HCT116 (cell line): ENCODE results near the gene CNPY1. TPM values are rescaled to one million over a fixed set of nuclear protein-coding genes. Genes with fewer than 3 reads are reported as not detected.

Experiments used
- ATAC-seq: fragments of 200-7000 bp; cut with Tn5 transposase; 2 replicates; pipeline ENCODE4 v1.9.1; 2020; ENCODE audit warnings: mild to moderate bottlenecking, moderate library complexity
- BruUV-seq: library from RNA; stranded (reverse); fragments of 400-500 nt; replicated peaks from 2 replicates; lab custom pipeline; 2021; lab: Mats Ljungman, UMichigan
- CTCF ChIA-PET: fragments of 300-600 bp; sonication (Branson Sonifier 250); formaldehyde crosslinking; loops from one replicate; lab custom pipeline; 2021; ENCODE audit warnings: antibody characterized with exemption; lab: Charles Lee
- POLR2A ChIA-PET: fragments of 300-600, 350-600 bp; sonication (Branson Sonifier 250); formaldehyde crosslinking; loops from one replicate; lab custom pipeline; 2021; ENCODE audit warnings: antibody characterized with exemption; lab: Charles Lee
- RAD21 ChIA-PET, 2 experiments: fragments of 300-600 bp; sonication (Branson Sonifier 250); formaldehyde crosslinking; loops; one replicate each; lab custom pipeline; 2023; ENCODE audit warnings: low total read pairs in 2 of 2; ENCODE audit not compliant: uncharacterized antibody in 2 of 2, unreplicated experiment in 2 of 2, low non-redundant PET in 1 of 2; lab: Charles Lee
- DNase-seq: peaks from one replicate; pipeline ENCODE4 v3.0.0-alpha.2; 2010; ENCODE audit warnings: low read depth, low spot score
- H2AFZ ChIP-seq: fragments of 200-600 bp; shearing (Covaris generic), sonication (generic); 2 replicates; pipeline ENCODE4 v1.6.1; 2017; ENCODE audit warnings: low read depth, mixed run types, mixed read lengths, antibody characterized with exemption, low read length; ENCODE audit not compliant: poor library complexity, severe bottlenecking
- H3K27ac ChIP-seq: 2 replicates; pipeline ENCODE4 v1.5.1; 2012; ENCODE audit warnings: low read depth, low read length
- H3K27me3 ChIP-seq: fragments of 200-600 bp; sonication (generic); 2 replicates; pipeline ENCODE4 v1.6.1; 2016; ENCODE audit warnings: mixed run types, low read length, mixed read lengths; ENCODE audit not compliant: insufficient read depth
- H3K36me3 ChIP-seq, 2 experiments: fragments of 200-500 bp in 1 of 2; fragments of 200-600 bp in 1 of 2; sonication (Bioruptor generic) in 1 of 2; sonication (generic) in 1 of 2; 2 replicates each; pipeline versions ENCODE4 v1.5.1 to v1.6.1; 2014 to 2016; ENCODE audit warnings: low read length in 2 of 2, inconsistent platforms in 1 of 2, mixed read lengths in 1 of 2, mixed run types in 1 of 2; ENCODE audit not compliant: insufficient read depth in 2 of 2, control insufficient read depth in 1 of 2
- H3K4me1 ChIP-seq, 2 experiments: fragments of 200-600 bp in 1 of 2; sonication (generic) in 1 of 2; 2 replicates each; pipeline versions ENCODE4 v1.5.1 to v1.6.1; 2012 to 2017; ENCODE audit warnings: low read length in 2 of 2, inconsistent platforms in 1 of 2, mild to moderate bottlenecking in 1 of 2, mixed read lengths in 1 of 2, mixed run types in 1 of 2, moderate library complexity in 1 of 2; ENCODE audit not compliant: insufficient read depth in 2 of 2, control insufficient read depth in 1 of 2
- H3K4me2 ChIP-seq: fragments of 200-600 bp; sonication (generic); 2 replicates; pipeline ENCODE4 v1.6.1; 2017; ENCODE audit warnings: mixed run types, low read length, mixed read lengths
- H3K4me3 ChIP-seq, 2 experiments: fragments of 200-600 bp in 1 of 2; sonication (generic) in 1 of 2; replicated peaks in 1 of 2; 2 replicates each; pipeline ENCODE4 v1.5.1; 2011 to 2016; ENCODE audit warnings: low read length in 2 of 2, control low read depth in 1 of 2, low read depth in 1 of 2, mild to moderate bottlenecking in 1 of 2, mixed read lengths in 1 of 2, mixed run types in 1 of 2
- H3K79me2 ChIP-seq: fragments of 200-600 bp; sonication (generic); 2 replicates; pipeline ENCODE4 v1.6.1; 2017; ENCODE audit warnings: mild to moderate bottlenecking, mixed run types, low read length, moderate library complexity, mixed read lengths; ENCODE audit not compliant: insufficient read depth
- H3K9ac ChIP-seq: fragments of 200-600 bp; sonication (generic); 2 replicates; pipeline ENCODE4 v1.6.1; 2016; ENCODE audit warnings: low read length, mixed read lengths
- H3K9me2 ChIP-seq: fragments of 200-600 bp; sonication (generic), shearing (Covaris generic); 2 replicates; pipeline ENCODE4 v1.6.1; 2017; ENCODE audit warnings: mixed run types, mild to moderate bottlenecking, moderate library complexity; ENCODE audit not compliant: insufficient read depth
- H3K9me3 ChIP-seq, 2 experiments: fragments of 200-500 bp in 1 of 2; fragments of 200-600 bp in 1 of 2; sonication (Bioruptor generic) in 1 of 2; sonication (generic) in 1 of 2; 2 replicates each; pipeline ENCODE4 v1.6.1; 2014 to 2017; ENCODE audit warnings: low read length in 2 of 2, mixed read lengths in 2 of 2, inconsistent platforms in 1 of 2, low read depth in 1 of 2, mild to moderate bottlenecking in 1 of 2, mixed run types in 1 of 2, moderate library complexity in 1 of 2; ENCODE audit not compliant: control insufficient read depth in 1 of 2, insufficient read depth in 1 of 2
- H4K20me1 ChIP-seq: fragments of 200-600 bp; sonication (generic), shearing (Covaris generic); 2 replicates; pipeline ENCODE4 v1.6.1; 2017; ENCODE audit warnings: mixed run types, mild to moderate bottlenecking, moderate library complexity; ENCODE audit not compliant: insufficient read depth
- ATF3 ChIP-seq: IDR thresholded peaks from 2 replicates; pipeline ENCODE4 v1.6.1; 2012
- CBX3 ChIP-seq: IDR thresholded peaks from 2 replicates; pipeline ENCODE4 v1.6.1; 2012; ENCODE audit warnings: low read depth
- CEBPB ChIP-seq: IDR thresholded peaks from 2 replicates; pipeline ENCODE4 v1.6.1; 2012; ENCODE audit warnings: low read depth
- CTCF ChIP-seq, 3 experiments: fragments of 200-600 bp in 1 of 3; sonication (generic) in 1 of 3; IDR thresholded peaks in 2 of 3; conservative IDR thresholded peaks in 1 of 3; 2 replicates each; pipeline ENCODE4 v1.5.1; 2012 to 2017; ENCODE audit warnings: low read depth in 2 of 3, low read length in 2 of 3, antibody characterized with exemption in 1 of 3, borderline replicate concordance in 1 of 3, control low read depth in 1 of 3, mild to moderate bottlenecking in 1 of 3, mixed read lengths in 1 of 3, mixed run types in 1 of 3, moderate library complexity in 1 of 3; ENCODE audit not compliant: insufficient read depth in 1 of 3
- ELF1 ChIP-seq: IDR thresholded peaks from 2 replicates; pipeline ENCODE4 v1.6.1; 2012; ENCODE audit warnings: low read depth, borderline replicate concordance
- EZH2 ChIP-seq: fragments of 200-600 bp; sonication (generic); IDR thresholded peaks from 2 replicates; pipeline ENCODE4 v1.6.1; 2017; ENCODE audit warnings: antibody characterized with exemption, mixed run types
- EZH2phosphoT487 ChIP-seq: fragments of 200-600 bp; IDR thresholded peaks from 2 replicates; pipeline ENCODE4 v1.6.1; 2018; ENCODE audit warnings: antibody characterized with exemption, borderline replicate concordance
- FOSL1 ChIP-seq: IDR thresholded peaks from 2 replicates; pipeline ENCODE4 v1.6.1; 2012; ENCODE audit warnings: low read depth
- POLR2A ChIP-seq: IDR thresholded peaks from 2 replicates; pipeline ENCODE4 v1.7.0; 2011; ENCODE audit warnings: borderline replicate concordance; ENCODE audit not compliant: insufficient read depth, insufficient read length; ENCODE audit errors: extremely low read depth
- POLR2AphosphoS5 ChIP-seq: IDR thresholded peaks from 2 replicates; pipeline ENCODE4 v1.6.1; 2011; ENCODE audit warnings: mild to moderate bottlenecking, low read depth, low read length, moderate library complexity
- RAD21 ChIP-seq: IDR thresholded peaks from 2 replicates; pipeline ENCODE4 v1.6.1; 2012; ENCODE audit warnings: low read depth, mild to moderate bottlenecking
- SIN3A ChIP-seq: IDR thresholded peaks from 2 replicates; pipeline ENCODE4 v1.6.1; 2012; ENCODE audit warnings: low read depth
- SP1 ChIP-seq: IDR thresholded peaks from 2 replicates; pipeline ENCODE4 v1.6.1; 2012; ENCODE audit warnings: low read depth
- SRF ChIP-seq: IDR thresholded peaks from 2 replicates; pipeline ENCODE4 v1.6.1; 2012; ENCODE audit warnings: low read depth
- TCF7L2 ChIP-seq: IDR thresholded peaks from 2 replicates; pipeline ENCODE4 v1.7.0; 2011; ENCODE audit warnings: borderline replicate concordance, inconsistent platforms; ENCODE audit not compliant: insufficient read depth, insufficient read length; ENCODE audit errors: extremely low read depth
- YY1 ChIP-seq: IDR thresholded peaks from 2 replicates; pipeline ENCODE4 v1.6.1; 2011; ENCODE audit warnings: low read length, low read depth, moderate library complexity, mild to moderate bottlenecking; ENCODE audit not compliant: insufficient replicate concordance; ENCODE audit errors: extremely low read depth
- ZFX ChIP-seq: fragments of 450-650 bp; IDR thresholded peaks from 2 replicates; pipeline ENCODE4 v1.6.1; 2017
- intact Hi-C: fragments of 100-400 bp; cut with micrococcal nuclease; formaldehyde crosslinking; loops from 2 replicates; pipeline ENCODE4 v1.10.0; 2022
- total RNA-seq: library from RNA; stranded (reverse); gene quantifications from one replicate; pipeline ENCODE4 v1.2.1, GENCODE V29; 2021; ENCODE audit not compliant: unreplicated experiment

Gene CNPY1
- total RNA-seq, 1 experiment from 2014 or later, result not detected

- no peak for TF ChIP-seq ATF3
Observed at GRCh38 chr7:155509725-155510551, 36.4 kb downstream of the CNPY1 start.

GRCh38 chr7:155509359-155509724, 37.0 kb downstream of the CNPY1 start:
- peaks cover 73% of the 10 kb centered on the region for H3K27me3 ChIP-seq
- no peak overlapping the region for H3K27ac ChIP-seq
- no peak overlapping the region for H2AFZ ChIP-seq
- H3K4me2 ChIP-seq, result no peak overlapping the region
- H3K9me3 ChIP-seq, result no peaks in the 10 kb centered on the region
- H4K20me1 ChIP-seq, result no peaks in the 10 kb centered on the region
- H3K79me2 ChIP-seq, result no peaks in the 10 kb centered on the region
- CTCF ChIA-PET, result no interaction called here
- H3K36me3 ChIP-seq, result no peaks in the 10 kb centered on the region
- H3K4me3 ChIP-seq, result no peak overlapping the region
- intact Hi-C loops, result no loop called here
- RAD21 ChIA-PET, result no interaction called here
- no peak for ATAC-seq
- H3K9me2 ChIP-seq, result no peaks in the 10 kb centered on the region
- BruUV-seq, result no TSS peak
- H3K4me1 ChIP-seq, result no peaks in the 10 kb centered on the region
- POLR2A ChIA-PET, result no interaction called here
- no peak for DNase-seq
- H3K9ac ChIP-seq, result no peak overlapping the region
- TF ChIP-seq RAD21, result no peak
- no peak for TF ChIP-seq EZH2
- no peak for TF ChIP-seq POLR2A
- no peak for TF ChIP-seq TCF7L2
- TF ChIP-seq SRF, result no peak
- no peak for TF ChIP-seq CTCF (IDR thresholded peaks at IDR 0.05 in 2 of 3, conservative IDR thresholded peaks at IDR 0.05 in 1 of 3; ENCODE audit: borderline replicate concordance in 1 of 3, insufficient read depth in 1 of 3, low read depth in 2 of 3, low read length in 2 of 3)
- no peak for TF ChIP-seq ELF1
- TF ChIP-seq CBX3, result no peak
- no peak for TF ChIP-seq CEBPB
- TF ChIP-seq ZFX, result no peak
- TF ChIP-seq FOSL1, result no peak
- no peak for TF ChIP-seq YY1
- TF ChIP-seq POLR2AphosphoS5, result no peak
- TF ChIP-seq SP1, result no peak
- TF ChIP-seq SIN3A, result no peak
- TF ChIP-seq EZH2phosphoT487, result no peak

More at GRCh38 chr7:155509725-155510551, 36.4 kb downstream of the CNPY1 start:
- no peak for ATAC-seq
- H3K4me2 ChIP-seq, result no peak overlapping the region
- no TSS peak for BruUV-seq
- no peaks in the 10 kb centered on the region for H3K9me3 ChIP-seq
- H3K9me2 ChIP-seq, result no peaks in the 10 kb centered on the region
- no peak overlapping the region for H3K9ac ChIP-seq
- ChIA-PET CTCF (no interaction called here), POLR2A (no interaction called here), RAD21 (no interaction called here)
- H2AFZ ChIP-seq, result no peak overlapping the region
- H3K4me1 ChIP-seq, result no peaks in the 10 kb centered on the region
- H3K4me3 ChIP-seq, result no peak overlapping the region
- no peaks in the 10 kb centered on the region for H3K79me2 ChIP-seq
- DNase-seq, result no peak
- intact Hi-C loops, result no loop called here
- no peaks in the 10 kb centered on the region for H3K36me3 ChIP-seq
- H4K20me1 ChIP-seq, result no peaks in the 10 kb centered on the region
- H3K27ac ChIP-seq, result no peak overlapping the region
- peaks cover 67% of the 10 kb centered on the region for H3K27me3 ChIP-seq
